RWPE2 (cell line): ENCODE measurements around the gene KRTAP10-5.

Experiments
- ATAC-seq: fragments of 200-7000 bp; cut with Tn5 transposase; 3 replicates; pipeline ENCODE4 v1.9.1; 2021; ENCODE audit warnings: low read depth
- DNase-seq: peaks from one replicate; pipeline ENCODE4 v3.0.0-alpha.2; 2020; ENCODE audit warnings: low spot score
- H3K27ac ChIP-seq: fragments of 450-650 bp; 2 replicates; pipeline ENCODE4 v1.5.1; 2017; ENCODE audit warnings: mild to moderate bottlenecking; ENCODE audit not compliant: poor library complexity, severe bottlenecking
- H3K27me3 ChIP-seq: fragments of 250-450 bp; sonication (Bioruptor Pico); 2 replicates; pipeline ENCODE4 v1.5.1; 2021; ENCODE audit warnings: mild to moderate bottlenecking, moderate library complexity; ENCODE audit not compliant: insufficient read depth, poor library complexity, severe bottlenecking
- H3K36me3 ChIP-seq: fragments of 250-450 bp; sonication (Bioruptor Pico); 2 replicates; pipeline ENCODE4 v1.5.1; 2020; ENCODE audit warnings: low read depth, mild to moderate bottlenecking, moderate library complexity
- H3K4me1 ChIP-seq: fragments of 250-450 bp; sonication (Bioruptor Pico); 2 replicates; pipeline ENCODE4 v1.5.1; 2021; ENCODE audit warnings: mild to moderate bottlenecking, moderate library complexity; ENCODE audit not compliant: insufficient read depth, poor library complexity, severe bottlenecking
- H3K4me3 ChIP-seq: fragments of 250-450 bp; sonication (Bioruptor Pico); 2 replicates; pipeline ENCODE4 v1.5.1; 2021; ENCODE audit warnings: mild to moderate bottlenecking, moderate library complexity; ENCODE audit not compliant: severe bottlenecking
- H3K9me3 ChIP-seq: fragments of 250-450 bp; sonication (Bioruptor Pico); 2 replicates; pipeline ENCODE4 v1.5.1; 2021; ENCODE audit warnings: mild to moderate bottlenecking, moderate library complexity; ENCODE audit not compliant: severe bottlenecking
- TF ChIP-seq, protein P1 (sequence below): fragments of 450-650 bp; IDR thresholded peaks from one replicate; pipeline ENCODE4 v1.5.1; 2017; ENCODE audit warnings: mild to moderate bottlenecking, moderate library complexity; ENCODE audit not compliant: poor library complexity, severe bottlenecking

Gene KRTAP10-5

DNA sequence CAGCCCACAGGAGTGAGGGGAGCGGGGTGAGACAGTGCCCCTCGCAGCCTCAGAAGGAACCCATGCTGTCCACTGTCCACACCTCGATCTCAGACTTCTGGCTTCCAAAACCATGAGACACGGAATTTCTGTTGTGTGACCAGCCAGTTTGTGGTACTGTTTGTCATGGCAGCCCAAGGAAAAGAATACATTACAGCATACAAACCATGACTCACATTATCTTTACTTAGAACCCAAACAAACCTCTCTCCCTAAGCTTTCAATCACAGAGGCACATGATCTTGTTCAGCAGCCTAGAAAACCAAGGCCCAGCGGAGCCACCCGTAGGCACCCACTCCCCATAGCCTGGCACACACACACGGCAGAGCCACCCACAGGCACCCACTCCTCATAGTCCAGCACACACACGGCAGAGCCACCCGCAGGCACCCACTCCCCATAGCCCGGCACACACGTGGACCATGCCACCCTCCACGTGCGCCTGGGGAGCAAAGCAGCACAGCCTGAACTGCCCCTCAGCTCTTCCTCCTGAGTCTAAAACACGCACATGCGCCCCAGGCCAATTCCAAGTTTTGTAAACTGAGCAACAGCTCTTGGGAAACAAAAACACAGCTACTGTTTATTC, 7.3 kb downstream of the KRTAP10-5 start:
- H3K4me1 ChIP-seq: no peaks in the 10 kb centered on the region
- peaks cover 2% of the 10 kb centered on the region for H3K9me3 ChIP-seq
- H3K27ac ChIP-seq: no peak overlapping the region
- no peaks in the 10 kb centered on the region for H3K36me3 ChIP-seq
- no peak overlapping the region for H3K4me3 ChIP-seq
- no peaks in the 10 kb centered on the region for H3K27me3 ChIP-seq
- TF ChIP-seq, protein P1, sequence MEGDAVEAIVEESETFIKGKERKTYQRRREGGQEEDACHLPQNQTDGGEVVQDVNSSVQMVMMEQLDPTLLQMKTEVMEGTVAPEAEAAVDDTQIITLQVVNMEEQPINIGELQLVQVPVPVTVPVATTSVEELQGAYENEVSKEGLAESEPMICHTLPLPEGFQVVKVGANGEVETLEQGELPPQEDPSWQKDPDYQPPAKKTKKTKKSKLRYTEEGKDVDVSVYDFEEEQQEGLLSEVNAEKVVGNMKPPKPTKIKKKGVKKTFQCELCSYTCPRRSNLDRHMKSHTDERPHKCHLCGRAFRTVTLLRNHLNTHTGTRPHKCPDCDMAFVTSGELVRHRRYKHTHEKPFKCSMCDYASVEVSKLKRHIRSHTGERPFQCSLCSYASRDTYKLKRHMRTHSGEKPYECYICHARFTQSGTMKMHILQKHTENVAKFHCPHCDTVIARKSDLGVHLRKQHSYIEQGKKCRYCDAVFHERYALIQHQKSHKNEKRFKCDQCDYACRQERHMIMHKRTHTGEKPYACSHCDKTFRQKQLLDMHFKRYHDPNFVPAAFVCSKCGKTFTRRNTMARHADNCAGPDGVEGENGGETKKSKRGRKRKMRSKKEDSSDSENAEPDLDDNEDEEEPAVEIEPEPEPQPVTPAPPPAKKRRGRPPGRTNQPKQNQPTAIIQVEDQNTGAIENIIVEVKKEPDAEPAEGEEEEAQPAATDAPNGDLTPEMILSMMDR: no peak
- DNase-seq (no peak), ATAC-seq (no peak)

DNA sequence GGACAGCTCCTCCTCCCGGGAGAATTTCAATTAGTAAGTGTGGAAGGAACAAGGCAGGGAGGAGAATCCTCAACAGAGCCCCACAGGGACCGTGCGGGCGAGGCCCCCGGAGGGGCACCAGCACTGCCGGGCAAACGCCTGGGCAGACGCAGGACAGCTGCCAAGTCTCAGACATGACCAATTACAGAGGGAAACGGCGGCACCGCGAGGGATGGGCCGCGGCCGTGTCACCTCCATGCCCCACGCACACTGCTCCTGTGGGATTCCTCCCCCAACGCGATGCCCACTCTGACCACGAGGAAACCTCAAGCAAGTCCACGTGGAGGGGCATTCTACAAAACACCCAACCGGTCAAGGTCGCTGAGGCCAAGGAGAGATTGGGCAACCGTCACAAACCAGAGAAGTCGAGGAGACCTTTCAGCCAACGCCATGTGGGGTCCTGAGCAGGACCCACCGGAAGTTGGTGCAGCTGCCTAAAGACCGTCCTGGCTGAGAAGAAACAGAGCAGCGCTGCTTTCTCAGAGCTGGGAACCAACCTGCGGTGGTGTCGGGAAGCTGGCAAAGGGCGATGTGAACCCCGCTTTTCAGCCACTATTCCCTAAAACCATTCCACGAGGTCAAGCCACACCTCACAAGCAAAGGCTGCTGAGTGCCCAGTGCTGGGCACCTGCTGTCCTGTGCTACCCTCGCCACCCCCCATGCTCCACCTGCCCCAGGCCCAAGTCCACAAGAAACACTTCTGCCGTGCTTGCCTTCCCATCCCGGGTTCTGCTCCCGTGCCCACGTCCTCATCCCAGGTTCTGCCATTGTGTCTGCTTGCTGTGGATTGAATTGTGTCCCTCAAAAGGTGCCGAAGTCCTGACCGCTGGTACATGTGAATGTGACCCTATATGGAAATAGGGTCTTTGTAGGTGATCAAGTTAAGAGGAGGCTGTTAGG, 8.3 kb downstream of the KRTAP10-5 start:
- H3K9me3 ChIP-seq: peaks cover 2% of the 10 kb centered on the region
- no peak for ATAC-seq
- no peak overlapping the region for H3K27ac ChIP-seq
- no peak for DNase-seq
- no peak overlapping the region for H3K4me3 ChIP-seq
- no peaks in the 10 kb centered on the region for H3K36me3 ChIP-seq
- TF ChIP-seq, protein P1: no peak
- no peaks in the 10 kb centered on the region for H3K27me3 ChIP-seq
- no peaks in the 10 kb centered on the region for H3K4me1 ChIP-seq

DNA sequence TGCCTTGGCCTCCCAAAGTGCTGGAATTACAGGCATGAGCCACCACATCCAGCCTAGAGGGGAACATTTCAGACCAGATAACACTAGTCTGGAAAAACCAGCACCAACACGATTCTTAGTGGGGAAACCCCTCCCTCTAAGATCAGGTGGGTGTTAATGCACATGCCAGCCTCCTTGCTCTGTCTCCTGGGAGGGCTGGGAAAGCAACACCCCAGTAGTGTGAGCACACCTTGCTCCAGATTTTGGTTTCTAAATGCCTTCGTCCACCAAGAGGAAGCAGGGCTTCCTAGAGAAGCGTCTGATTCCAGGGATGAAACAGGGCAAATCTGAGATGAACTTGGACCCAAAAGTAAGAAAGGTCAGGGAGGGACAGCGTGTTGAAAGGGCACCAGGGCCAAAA, 9.1 kb downstream of the KRTAP10-5 start:
- peaks cover 2% of the 10 kb centered on the region for H3K9me3 ChIP-seq
- TF ChIP-seq, protein P1: no peak
- H3K27ac ChIP-seq: no peak overlapping the region
- H3K4me1 ChIP-seq: no peaks in the 10 kb centered on the region
- H3K27me3 ChIP-seq: no peaks in the 10 kb centered on the region
- no peak for DNase-seq
- H3K4me3 ChIP-seq: no peak overlapping the region
- no peak for ATAC-seq
- H3K36me3 ChIP-seq: no peaks in the 10 kb centered on the region

DNA sequence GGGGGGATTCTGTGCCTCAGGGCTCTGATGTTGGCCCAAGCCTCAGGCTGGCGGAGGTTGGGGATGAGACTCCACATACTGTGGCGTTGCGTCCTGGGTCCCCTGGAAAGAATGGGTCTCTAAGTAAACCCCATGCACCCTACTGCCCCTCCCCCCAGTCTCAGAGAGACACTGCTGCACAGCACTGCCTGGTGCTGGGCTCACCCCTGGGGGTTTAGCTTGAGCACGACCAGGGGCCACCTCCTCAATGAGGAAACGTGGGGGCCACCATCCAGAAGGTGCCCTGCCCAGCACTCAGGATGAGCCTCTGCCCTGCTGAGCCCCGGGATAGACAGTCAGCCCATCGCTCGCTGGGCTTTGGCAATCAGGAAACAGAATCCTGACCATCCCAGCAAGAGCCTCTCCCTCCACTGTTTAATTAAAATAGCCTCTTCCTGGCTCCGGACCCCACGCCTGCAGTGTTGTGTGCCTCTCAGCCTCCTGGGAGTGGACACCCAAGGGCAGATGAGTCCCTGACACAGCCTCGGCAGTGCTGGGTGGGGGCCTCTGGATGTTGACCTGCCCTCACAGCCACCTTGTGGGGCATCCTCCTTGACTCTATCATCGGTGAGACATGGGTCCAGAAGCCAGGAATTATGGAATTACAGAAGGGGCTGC, 10.4 kb downstream of the KRTAP10-5 start:
- no peak for ATAC-seq
- Histone ChIP-seq H3K4me1 (no peaks in the 10 kb centered on the region), H3K36me3 (no peaks in the 10 kb centered on the region), H3K27me3 (no peaks in the 10 kb centered on the region), H3K27ac (no peak overlapping the region), H3K4me3 (no peak overlapping the region), H3K9me3 (peaks cover 2% of the 10 kb centered on the region)
- DNase-seq: no peak
- TF ChIP-seq, protein P1: no peak
